Endometrial microvascular endothelial cells (primary cell): ENCODE results near the gene SSBP1. TPM values are rescaled to one million over a fixed set of nuclear protein-coding genes. Genes with fewer than 3 reads are reported as not detected.
"Not testable (repeated sequence)": the region's sequence is repeated elsewhere in the genome, so short reads cannot be mapped to it uniquely, and the experiment has no call there.

Experiments used
- in situ Hi-C: cut with HindIII; loops from 2 replicates; pipeline ENCODE4 v1.10.0; 2017; ENCODE audit warnings: low sequenced_read_pairs, low pct_unique_long_range_greater_than_20kb; ENCODE audit errors: inconsistent ontology term
- total RNA-seq: library from RNA; depleted of rRNA; stranded (reverse); fragments of >200 nt; gene quantifications from one replicate; pipeline ENCODE4 v1.2.3, GENCODE V29; 2015; ENCODE audit errors: inconsistent ontology term

The SSBP1 gene
- total RNA-seq, 1 donor from 2014 or later: 305 TPM

- in situ Hi-C loops: no loop called here
These were observed 6.0 kb downstream of the SSBP1 start for GRCh38 chr7:141744131-141744530.

- in situ Hi-C loops: no loop called here
These were observed 10.2 kb downstream of the SSBP1 start for GRCh38 chr7:141748396-141748795.

- in situ Hi-C loops: not testable (repeated sequence)
These were observed 13.7 kb downstream of the SSBP1 start for GRCh38 chr7:141751904-141752303.

GRCh38 chr7:141752634-141753033 is 14.5 kb downstream of the SSBP1 start:
- in situ Hi-C loops: no loop called here

- in situ Hi-C loops: no loop called here
These were observed 16.8 kb downstream of the SSBP1 start for GRCh38 chr7:141754939-141755338.

GRCh38 chr7:141763797-141764196 is 25.6 kb downstream of the SSBP1 start, which contains the start of gene TAS2R3:
Gene TAS2R3, plus strand, starts transcription at chr7:141764097. Its CDS starts 62 bp downstream, at chr7:141764159.
- in situ Hi-C loops: no loop called here

GRCh38 chr7:141770083-141770583 is 32.0 kb downstream of the SSBP1 start:
- in situ Hi-C loops: not testable (repeated sequence)

- in situ Hi-C loops: no loop called here
These were observed 38.2 kb downstream of the SSBP1 start, which contains the start of gene TAS2R4 for GRCh38 chr7:141776374-141776773. Gene TAS2R4, plus strand, starts transcription at chr7:141776674. Its CDS starts 1,815 bp downstream, at chr7:141778489.

GRCh38 chr7:141785706-141786552 is 47.8 kb downstream of the SSBP1 start:
- in situ Hi-C loops: no loop called here

- in situ Hi-C loops: no loop called here
These were observed 50.1 kb downstream of the SSBP1 start for GRCh38 chr7:141788296-141788695.

- in situ Hi-C loops: no loop called here
These were observed 51.8 kb downstream of the SSBP1 start, which contains the start of gene TAS2R5 for GRCh38 chr7:141789917-141790316. Gene TAS2R5, plus strand, starts transcription at chr7:141790217. Its CDS starts 145 bp downstream, at chr7:141790362.

- in situ Hi-C loops: no loop called here
These were observed 54.4 kb downstream of the SSBP1 start for GRCh38 chr7:141792526-141792925.

Other genes with a start within 250 kb of the SSBP1 start
- gene AGK, start 186.9 kb upstream of the SSBP1 start, total RNA-seq: 44.9 TPM
- gene DENND11, start 36.2 kb upstream of the SSBP1 start, total RNA-seq: 13.8 TPM
- not detected for gene WEE2, start 30.0 kb upstream of the SSBP1 start, total RNA-seq
- not detected for gene TAS2R3, start 25.7 kb downstream of the SSBP1 start, total RNA-seq
- gene TAS2R4, start 38.3 kb downstream of the SSBP1 start, total RNA-seq: not detected
- gene TAS2R5, start 51.9 kb downstream of the SSBP1 start, total RNA-seq: 0.28 TPM
- gene PRSS37, start 103.1 kb downstream of the SSBP1 start, total RNA-seq: not detected
- gene OR9A4, start 178.0 kb downstream of the SSBP1 start, total RNA-seq: not detected
- not detected for gene CLEC5A, start 208.6 kb downstream of the SSBP1 start, total RNA-seq
- not detected for gene TAS2R38, start 235.4 kb downstream of the SSBP1 start, total RNA-seq